ENCODE data around the gene NUDT3. TPM values are rescaled to one million over a fixed set of nuclear protein-coding genes. Genes with fewer than 3 reads are reported as not detected.

Gene NUDT3
- total RNA-seq, 1 experiment from 2014 or later = 48.4 TPM

GRCh38 chr6:34347303-34347702 lies 45.2 kb downstream of the NUDT3 start:
- H3K4me1 Mint-ChIP-seq (ENCODE audit: low read depth, unreplicated experiment) = peaks cover 40% of the 10 kb centered on the region
- H3K9me3 Mint-ChIP-seq (ENCODE audit: low read depth, unreplicated experiment) = peaks cover 2% of the 10 kb centered on the region
- BruUV-seq (replicated peaks) = no TSS peak
- peaks cover 13% of the 10 kb centered on the region for H3K36me3 Mint-ChIP-seq (ENCODE audit: insufficient read depth, unreplicated experiment)
- intact Hi-C loops (cut with micrococcal nuclease; ENCODE audit: unreplicated experiment) = no loop called here
- no peak overlapping the region for H3K4me3 Mint-ChIP-seq (ENCODE audit: low read depth, unreplicated experiment)
- no peak for DNase-seq
- no peak for TF ChIP-seq CTCF (IDR thresholded peaks at IDR 0.05; ENCODE audit: unreplicated experiment)
- H3K27me3 Mint-ChIP-seq (ENCODE audit: unreplicated experiment) = no peaks in the 10 kb centered on the region
- CTCF ChIA-PET = interaction anchor here (1.8 kb wide), 1 partner anchor 20 kb away, joined by 4 read pairs; no protein-coding TSS in a partner anchor
- H3K27ac Mint-ChIP-seq (ENCODE audit: unreplicated experiment) = no peak overlapping the region

GRCh38 chr6:34346175-34347119 lies 46.0 kb downstream of the NUDT3 start:
- Mint-ChIP-seq H3K36me3 (ENCODE audit: insufficient read depth, unreplicated experiment) (peaks cover 18% of the 10 kb centered on the region), H3K9me3 (ENCODE audit: low read depth, unreplicated experiment) (peaks cover 2% of the 10 kb centered on the region), H3K27me3 (ENCODE audit: unreplicated experiment) (no peaks in the 10 kb centered on the region), H3K4me3 (ENCODE audit: low read depth, unreplicated experiment) (no peak overlapping the region), H3K27ac (ENCODE audit: unreplicated experiment) (no peak overlapping the region), H3K4me1 (ENCODE audit: low read depth, unreplicated experiment) (peaks cover 48% of the 10 kb centered on the region)
- CTCF ChIA-PET = interaction anchor here (0.7 to 1.8 kb wide), 2 partner anchors 21 to 145 kb away, joined by 3 to 4 read pairs; no protein-coding TSS in a partner anchor
- intact Hi-C loops (cut with micrococcal nuclease; ENCODE audit: unreplicated experiment) = no loop called here
- BruUV-seq (replicated peaks) = no TSS peak
- TF ChIP-seq CTCF (IDR thresholded peaks at IDR 0.05; ENCODE audit: unreplicated experiment) = no peak
- no peak for DNase-seq

GRCh38 chr6:34343806-34344205 lies 48.7 kb downstream of the NUDT3 start:
- peaks cover 58% of the 10 kb centered on the region for H3K4me1 Mint-ChIP-seq (ENCODE audit: low read depth, unreplicated experiment)
- no TSS peak for BruUV-seq (replicated peaks)
- CTCF ChIA-PET = interaction anchor here (0.5 kb wide), 1 partner anchor 71 kb away, joined by 5 read pairs; no protein-coding TSS in a partner anchor
- H3K36me3 Mint-ChIP-seq (ENCODE audit: insufficient read depth, unreplicated experiment) = peaks cover 21% of the 10 kb centered on the region
- no peak for TF ChIP-seq CTCF (IDR thresholded peaks at IDR 0.05; ENCODE audit: unreplicated experiment)
- intact Hi-C loops (cut with micrococcal nuclease; ENCODE audit: unreplicated experiment) = no loop called here
- peaks cover 2% of the 10 kb centered on the region for H3K9me3 Mint-ChIP-seq (ENCODE audit: low read depth, unreplicated experiment)
- H3K27me3 Mint-ChIP-seq (ENCODE audit: unreplicated experiment) = no peaks in the 10 kb centered on the region
- no peak overlapping the region for H3K27ac Mint-ChIP-seq (ENCODE audit: unreplicated experiment)
- no peak overlapping the region for H3K4me3 Mint-ChIP-seq (ENCODE audit: low read depth, unreplicated experiment)
- DNase-seq = no peak

- Mint-ChIP-seq H3K9me3 (ENCODE audit: low read depth, unreplicated experiment) (peaks cover 2% of the 10 kb centered on the region), H3K4me1 (ENCODE audit: low read depth, unreplicated experiment) (peaks cover 69% of the 10 kb centered on the region), H3K27ac (ENCODE audit: unreplicated experiment) (peak overlapping the region; percentile 9), H3K36me3 (ENCODE audit: insufficient read depth, unreplicated experiment) (peaks cover 21% of the 10 kb centered on the region), H3K27me3 (ENCODE audit: unreplicated experiment) (no peaks in the 10 kb centered on the region), H3K4me3 (ENCODE audit: low read depth, unreplicated experiment) (no peak overlapping the region)
- TF ChIP-seq CTCF (IDR thresholded peaks at IDR 0.05; ENCODE audit: unreplicated experiment) = no peak
- BruUV-seq (replicated peaks) = no TSS peak
- no peak for DNase-seq
- intact Hi-C loops (cut with micrococcal nuclease; ENCODE audit: unreplicated experiment) = no loop called here
- CTCF ChIA-PET = interaction anchor here (0.6 to 1.7 kb wide), 5 partner anchors 9 to 1445 kb away, joined by 3 to 4 read pairs (median 3); partner anchors contain the start of gene HMGA1
Observed at GRCh38 chr6:34342247-34342646, 50.2 kb downstream of the NUDT3 start.
